Measurements from ENCODE around the gene KCNQ5. TPM values are rescaled to one million over a fixed set of nuclear protein-coding genes. Genes with fewer than 3 reads are reported as not detected.

The KCNQ5 gene
- total RNA-seq, 1 experiment from 2014 or later, result 2.0 TPM

- no peak for ATAC-seq
- no peaks in the 10 kb centered on the region for H3K27me3 Mint-ChIP-seq (ENCODE audit: low read depth)
- H3K4me3 Mint-ChIP-seq, result no peak overlapping the region
- H3K4me1 Mint-ChIP-seq, result peaks cover 10% of the 10 kb centered on the region
- DNase-seq (ENCODE audit: low spot score), result no peak
- ChIA-PET POLR2A (no interaction called here), CTCF (no interaction called here)
- no peak overlapping the region for H3K27ac Mint-ChIP-seq
- H3K36me3 Mint-ChIP-seq, result no peaks in the 10 kb centered on the region
- H3K9me3 Mint-ChIP-seq, result no peaks in the 10 kb centered on the region
- TF ChIP-seq, protein P1, sequence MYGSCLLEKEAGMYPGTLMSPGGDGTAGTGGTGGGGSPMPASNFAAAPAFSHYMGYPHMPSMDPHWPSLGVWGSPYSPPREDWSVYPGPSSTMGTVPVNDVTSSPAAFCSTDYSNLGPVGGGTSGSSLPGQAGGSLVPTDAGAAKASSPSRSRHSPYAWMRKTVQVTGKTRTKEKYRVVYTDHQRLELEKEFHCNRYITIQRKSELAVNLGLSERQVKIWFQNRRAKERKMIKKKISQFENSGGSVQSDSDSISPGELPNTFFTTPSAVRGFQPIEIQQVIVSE (CRISPR knock-in tag; IDR thresholded peaks at IDR 0.05; ENCODE audit: borderline replicate concordance), result no peak
- TF ChIP-seq, protein P2, sequence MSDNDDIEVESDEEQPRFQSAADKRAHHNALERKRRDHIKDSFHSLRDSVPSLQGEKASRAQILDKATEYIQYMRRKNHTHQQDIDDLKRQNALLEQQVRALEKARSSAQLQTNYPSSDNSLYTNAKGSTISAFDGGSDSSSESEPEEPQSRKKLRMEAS (CRISPR knock-in tag; IDR thresholded peaks at IDR 0.05), result no peak
- TF ChIP-seq, protein P3, sequence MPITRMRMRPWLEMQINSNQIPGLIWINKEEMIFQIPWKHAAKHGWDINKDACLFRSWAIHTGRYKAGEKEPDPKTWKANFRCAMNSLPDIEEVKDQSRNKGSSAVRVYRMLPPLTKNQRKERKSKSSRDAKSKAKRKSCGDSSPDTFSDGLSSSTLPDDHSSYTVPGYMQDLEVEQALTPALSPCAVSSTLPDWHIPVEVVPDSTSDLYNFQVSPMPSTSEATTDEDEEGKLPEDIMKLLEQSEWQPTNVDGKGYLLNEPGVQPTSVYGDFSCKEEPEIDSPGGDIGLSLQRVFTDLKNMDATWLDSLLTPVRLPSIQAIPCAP (CRISPR knock-in tag; IDR thresholded peaks at IDR 0.05), result no peak
- TF ChIP-seq PREB (CRISPR knock-in tag; IDR thresholded peaks at IDR 0.05; ENCODE audit: borderline replicate concordance) (no peak), ERG (CRISPR knock-in tag; IDR thresholded peaks at IDR 0.05) (no peak), E2F4 (CRISPR knock-in tag; IDR thresholded peaks at IDR 0.05; ENCODE audit: borderline replicate concordance, low read depth) (no peak), ZNF232 (CRISPR knock-in tag; IDR thresholded peaks at IDR 0.05) (no peak), ZBTB43 (CRISPR knock-in tag; IDR thresholded peaks at IDR 0.05) (no peak), ZBTB21 (CRISPR knock-in tag; IDR thresholded peaks at IDR 0.05; ENCODE audit: borderline replicate concordance) (no peak)
- TF ChIP-seq, protein P4, sequence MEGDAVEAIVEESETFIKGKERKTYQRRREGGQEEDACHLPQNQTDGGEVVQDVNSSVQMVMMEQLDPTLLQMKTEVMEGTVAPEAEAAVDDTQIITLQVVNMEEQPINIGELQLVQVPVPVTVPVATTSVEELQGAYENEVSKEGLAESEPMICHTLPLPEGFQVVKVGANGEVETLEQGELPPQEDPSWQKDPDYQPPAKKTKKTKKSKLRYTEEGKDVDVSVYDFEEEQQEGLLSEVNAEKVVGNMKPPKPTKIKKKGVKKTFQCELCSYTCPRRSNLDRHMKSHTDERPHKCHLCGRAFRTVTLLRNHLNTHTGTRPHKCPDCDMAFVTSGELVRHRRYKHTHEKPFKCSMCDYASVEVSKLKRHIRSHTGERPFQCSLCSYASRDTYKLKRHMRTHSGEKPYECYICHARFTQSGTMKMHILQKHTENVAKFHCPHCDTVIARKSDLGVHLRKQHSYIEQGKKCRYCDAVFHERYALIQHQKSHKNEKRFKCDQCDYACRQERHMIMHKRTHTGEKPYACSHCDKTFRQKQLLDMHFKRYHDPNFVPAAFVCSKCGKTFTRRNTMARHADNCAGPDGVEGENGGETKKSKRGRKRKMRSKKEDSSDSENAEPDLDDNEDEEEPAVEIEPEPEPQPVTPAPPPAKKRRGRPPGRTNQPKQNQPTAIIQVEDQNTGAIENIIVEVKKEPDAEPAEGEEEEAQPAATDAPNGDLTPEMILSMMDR (IDR thresholded peaks at IDR 0.05), result no peak
- TF ChIP-seq, protein P5, sequence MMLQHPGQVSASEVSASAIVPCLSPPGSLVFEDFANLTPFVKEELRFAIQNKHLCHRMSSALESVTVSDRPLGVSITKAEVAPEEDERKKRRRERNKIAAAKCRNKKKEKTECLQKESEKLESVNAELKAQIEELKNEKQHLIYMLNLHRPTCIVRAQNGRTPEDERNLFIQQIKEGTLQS (CRISPR knock-in tag; conservative IDR thresholded peaks at IDR 0.05), result no peak
Observed at GRCh38 chr6:72819609-72820008, 197.7 kb downstream of the KCNQ5 start.

DNA sequence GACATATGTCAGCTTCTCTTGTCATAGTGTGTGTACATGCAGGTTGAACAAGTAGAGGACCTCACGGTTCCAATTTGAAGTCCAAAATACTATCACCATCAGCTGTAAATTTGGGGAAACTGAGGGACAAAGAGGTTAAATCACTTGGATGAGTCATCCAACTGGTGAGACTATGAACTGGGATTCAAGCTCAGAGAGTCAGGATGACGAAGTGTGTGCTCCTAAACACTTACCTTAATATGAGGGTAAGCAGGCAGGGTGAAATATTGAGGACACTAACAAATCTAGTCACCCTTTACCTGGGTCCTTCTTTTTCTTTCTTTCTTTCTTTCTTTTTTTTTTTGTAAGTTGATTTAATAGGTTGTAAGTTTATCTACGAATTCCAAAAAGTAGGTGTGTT is 198.3 kb downstream of the KCNQ5 start:
- peaks cover 10% of the 10 kb centered on the region for H3K4me1 Mint-ChIP-seq

DNA sequence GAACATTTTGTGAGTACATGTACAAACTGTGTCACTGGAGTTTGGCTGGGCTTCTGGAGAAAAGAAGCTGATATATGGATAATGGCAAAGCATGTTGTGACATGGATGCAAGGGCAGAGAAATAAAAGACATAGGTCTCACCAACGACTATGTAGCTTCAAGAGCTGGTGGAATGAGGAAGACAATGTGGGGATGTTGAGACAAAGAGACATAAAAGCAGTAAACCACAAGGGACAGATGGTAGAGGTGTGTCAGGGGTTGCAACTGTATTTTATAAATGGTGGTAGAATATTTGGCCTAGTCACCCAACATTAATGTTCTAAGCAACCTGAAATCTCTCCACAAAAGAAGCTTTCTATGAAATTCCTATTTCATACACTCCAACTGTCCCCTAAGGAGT is 199.0 kb downstream of the KCNQ5 start:
- Mint-ChIP-seq H3K27ac (no peak overlapping the region), H3K4me1 (peaks cover 10% of the 10 kb centered on the region), H3K27me3 (ENCODE audit: low read depth) (no peaks in the 10 kb centered on the region), H3K9me3 (no peaks in the 10 kb centered on the region), H3K36me3 (no peaks in the 10 kb centered on the region), H3K4me3 (no peak overlapping the region)
- DNase-seq (ENCODE audit: low spot score) (no peak), ATAC-seq (no peak)
- POLR2A ChIA-PET, result no interaction called here
- CTCF ChIA-PET, result no interaction called here
- no peak for TF ChIP-seq E2F5 (CRISPR knock-in tag; IDR thresholded peaks at IDR 0.05)
- no peak for TF ChIP-seq MLX (CRISPR knock-in tag; IDR thresholded peaks at IDR 0.05)
- TF ChIP-seq TCF7 (CRISPR knock-in tag; IDR thresholded peaks at IDR 0.05; ENCODE audit: low read depth), result no peak
- no peak for TF ChIP-seq NFATC4 (CRISPR knock-in tag; IDR thresholded peaks at IDR 0.05)
- TF ChIP-seq GTF2I (CRISPR knock-in tag; conservative IDR thresholded peaks at IDR 0.05), result no peak
- TF ChIP-seq GRHL2 (CRISPR knock-in tag; IDR thresholded peaks at IDR 0.05; ENCODE audit: insufficient replicate concordance, severe bottlenecking), result no peak
- no peak for TF ChIP-seq E2F4 (CRISPR knock-in tag; IDR thresholded peaks at IDR 0.05; ENCODE audit: borderline replicate concordance, low read depth)
- no peak for TF ChIP-seq SMAD3 (CRISPR knock-in tag; IDR thresholded peaks at IDR 0.05; ENCODE audit: borderline replicate concordance)

More for the DNA sequence above, 198.3 kb downstream of the KCNQ5 start:
- Mint-ChIP-seq H3K27ac (no peak overlapping the region), H3K4me3 (no peak overlapping the region), H3K27me3 (ENCODE audit: low read depth) (no peaks in the 10 kb centered on the region), H3K9me3 (no peaks in the 10 kb centered on the region), H3K36me3 (no peaks in the 10 kb centered on the region)
- no peak for TF ChIP-seq PRRX2 (CRISPR knock-in tag; IDR thresholded peaks at IDR 0.05)
- no peak for DNase-seq (ENCODE audit: low spot score)
- no peak for ATAC-seq
- ChIA-PET POLR2A (no interaction called here), CTCF (no interaction called here)

All from WTC11 (cell line).